Astrocyte (in vitro differentiated cells and primary cell): ENCODE data around the gene IGLON5. TPM values are rescaled to one million over a fixed set of nuclear protein-coding genes. Genes with fewer than 3 reads are reported as not detected.

Experiments
- DNase-seq: peaks from one replicate; pipeline ENCODE4 v3.0.0-alpha.2; 2010; ENCODE audit warnings: low read depth
- FAIRE-seq: peaks from 2 replicates; lab custom pipeline; 2011; peaks lifted over from hg19 to GRCh38; lab: Jason Lieb, UNC
- H2AFZ ChIP-seq: 2 replicates; pipeline ENCODE4 v1.6.0; 2012; ENCODE audit warnings: low read depth, low read length, inconsistent platforms
- H3K27ac ChIP-seq: 2 replicates; pipeline ENCODE4 v1.5.1; 2011; ENCODE audit warnings: low read depth, low read length, inconsistent platforms
- H3K27me3 ChIP-seq: 2 replicates; pipeline ENCODE4 v1.6.0; 2011; ENCODE audit warnings: low read length, inconsistent platforms; ENCODE audit not compliant: insufficient read depth
- H3K36me3 ChIP-seq: 2 replicates; pipeline ENCODE4 v1.5.1; 2011; ENCODE audit warnings: low read length, inconsistent platforms; ENCODE audit not compliant: insufficient read depth
- H3K4me1 ChIP-seq: 2 replicates; pipeline ENCODE4 v1.5.1; 2011; ENCODE audit warnings: low read length, inconsistent platforms; ENCODE audit not compliant: insufficient read depth
- H3K4me2 ChIP-seq: 2 replicates; pipeline ENCODE4 v1.6.0; 2012; ENCODE audit warnings: low read length, inconsistent platforms
- H3K4me3 ChIP-seq: 2 replicates; pipeline ENCODE4 v1.5.1; 2011; ENCODE audit warnings: low read depth, mild to moderate bottlenecking, low read length, inconsistent platforms; ENCODE audit not compliant: insufficient read depth
- H3K79me2 ChIP-seq: 2 replicates; pipeline ENCODE4 v1.6.0; 2012; ENCODE audit warnings: mild to moderate bottlenecking, low read length, inconsistent platforms; ENCODE audit not compliant: insufficient read depth
- H3K9ac ChIP-seq: 2 replicates; pipeline ENCODE4 v1.6.0; 2012; ENCODE audit warnings: mild to moderate bottlenecking, low read length, inconsistent platforms
- H3K9me3 ChIP-seq: 2 replicates; pipeline ENCODE4 v1.5.1; 2012; ENCODE audit warnings: low read depth, mild to moderate bottlenecking, low read length, inconsistent platforms; ENCODE audit not compliant: insufficient read depth
- H4K20me1 ChIP-seq: 2 replicates; pipeline ENCODE4 v1.6.0; 2012; ENCODE audit warnings: low read length, inconsistent platforms; ENCODE audit not compliant: insufficient read depth
- H3K27ac Mint-ChIP-seq: one replicate; pipeline ENCODE4 v1.8.0; 2021; ENCODE audit warnings: mild to moderate bottlenecking, mixed read lengths; ENCODE audit not compliant: unreplicated experiment
- H3K27me3 Mint-ChIP-seq: one replicate; pipeline ENCODE4 v1.8.0; 2021; ENCODE audit warnings: low read depth, mixed read lengths; ENCODE audit not compliant: unreplicated experiment
- H3K36me3 Mint-ChIP-seq: one replicate; pipeline ENCODE4 v1.8.0; 2021; ENCODE audit warnings: low read depth, mixed read lengths; ENCODE audit not compliant: unreplicated experiment
- H3K4me1 Mint-ChIP-seq: one replicate; pipeline ENCODE4 v1.8.0; 2021; ENCODE audit warnings: low read depth, mixed read lengths; ENCODE audit not compliant: unreplicated experiment
- H3K4me3 Mint-ChIP-seq: one replicate; pipeline ENCODE4 v1.8.0; 2021; ENCODE audit warnings: mild to moderate bottlenecking, moderate library complexity, mixed read lengths; ENCODE audit not compliant: unreplicated experiment
- H3K9me3 Mint-ChIP-seq: one replicate; pipeline ENCODE4 v1.8.0; 2021; ENCODE audit warnings: mild to moderate bottlenecking, mixed read lengths; ENCODE audit not compliant: unreplicated experiment
- EZH2 ChIP-seq: IDR thresholded peaks from 2 replicates; pipeline ENCODE4 v1.6.1; 2012; ENCODE audit warnings: mild to moderate bottlenecking, low read length, inconsistent platforms; ENCODE audit not compliant: insufficient read depth
- total RNA-seq: library from RNA; stranded (reverse); gene quantifications from 2 replicates; pipeline ENCODE4 v1.2.1, GENCODE V29; 2021
- TF ChIP-seq, protein P1 (sequence below): IDR thresholded peaks from 2 replicates; pipeline ENCODE4 v1.5.1; 2011; ENCODE audit warnings: low read depth, mild to moderate bottlenecking, inconsistent platforms, low read length, moderate library complexity; ENCODE audit not compliant: insufficient read depth

The IGLON5 gene
- total RNA-seq, 1 donor from 2014 or later: 5.4 TPM

DNA sequence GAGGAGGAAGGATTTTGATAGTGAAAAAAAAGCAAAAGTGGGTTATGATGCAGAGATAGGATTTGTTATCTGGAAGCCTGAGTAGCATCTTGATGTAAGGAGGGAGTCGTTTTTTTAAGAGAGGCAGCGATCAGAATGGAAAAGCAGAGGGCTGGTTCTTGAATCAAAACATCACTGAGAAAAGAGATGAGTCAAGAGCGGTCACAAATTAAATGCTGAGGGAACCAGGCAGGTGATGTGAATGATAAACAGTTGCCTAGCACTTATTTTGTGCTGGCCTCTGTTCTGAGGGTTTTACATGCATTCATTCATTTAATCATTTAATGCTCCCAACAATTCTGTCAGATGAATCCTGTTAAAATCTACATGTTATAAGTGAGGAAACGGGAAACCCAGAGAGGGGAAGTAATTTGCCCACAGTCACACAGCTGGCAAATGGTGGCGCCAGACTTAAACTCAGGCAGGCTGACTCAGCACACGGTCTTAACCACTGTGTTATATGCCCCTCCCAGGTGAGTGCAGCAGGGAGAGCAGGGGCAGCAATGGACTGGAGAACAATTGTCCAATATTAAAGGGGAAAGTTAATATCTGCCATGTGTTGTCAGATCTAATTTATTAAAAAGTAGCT is 39.1 kb upstream of the IGLON5 start:
- no peaks in the 10 kb centered on the region for H3K79me2 ChIP-seq
- no peak overlapping the region for H3K9ac ChIP-seq
- H3K27ac ChIP-seq: no peak overlapping the region
- TF ChIP-seq, protein P1, sequence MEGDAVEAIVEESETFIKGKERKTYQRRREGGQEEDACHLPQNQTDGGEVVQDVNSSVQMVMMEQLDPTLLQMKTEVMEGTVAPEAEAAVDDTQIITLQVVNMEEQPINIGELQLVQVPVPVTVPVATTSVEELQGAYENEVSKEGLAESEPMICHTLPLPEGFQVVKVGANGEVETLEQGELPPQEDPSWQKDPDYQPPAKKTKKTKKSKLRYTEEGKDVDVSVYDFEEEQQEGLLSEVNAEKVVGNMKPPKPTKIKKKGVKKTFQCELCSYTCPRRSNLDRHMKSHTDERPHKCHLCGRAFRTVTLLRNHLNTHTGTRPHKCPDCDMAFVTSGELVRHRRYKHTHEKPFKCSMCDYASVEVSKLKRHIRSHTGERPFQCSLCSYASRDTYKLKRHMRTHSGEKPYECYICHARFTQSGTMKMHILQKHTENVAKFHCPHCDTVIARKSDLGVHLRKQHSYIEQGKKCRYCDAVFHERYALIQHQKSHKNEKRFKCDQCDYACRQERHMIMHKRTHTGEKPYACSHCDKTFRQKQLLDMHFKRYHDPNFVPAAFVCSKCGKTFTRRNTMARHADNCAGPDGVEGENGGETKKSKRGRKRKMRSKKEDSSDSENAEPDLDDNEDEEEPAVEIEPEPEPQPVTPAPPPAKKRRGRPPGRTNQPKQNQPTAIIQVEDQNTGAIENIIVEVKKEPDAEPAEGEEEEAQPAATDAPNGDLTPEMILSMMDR: no peak
- TF ChIP-seq EZH2: no peak
- FAIRE-seq (no peak), DNase-seq (no peak)
- H3K36me3 Mint-ChIP-seq: no peaks in the 10 kb centered on the region
- no peaks in the 10 kb centered on the region for H3K27me3 ChIP-seq
- no peak overlapping the region for H3K27ac Mint-ChIP-seq
- H3K4me3 Mint-ChIP-seq: no peak overlapping the region
- H3K4me2 ChIP-seq: no peak overlapping the region
- no peaks in the 10 kb centered on the region for H3K9me3 Mint-ChIP-seq
- H3K27me3 Mint-ChIP-seq: peaks cover 7% of the 10 kb centered on the region
- no peak overlapping the region for H3K4me3 ChIP-seq
- H3K36me3 ChIP-seq: no peaks in the 10 kb centered on the region
- no peaks in the 10 kb centered on the region for H3K4me1 ChIP-seq
- H3K4me1 Mint-ChIP-seq: no peaks in the 10 kb centered on the region
- no peaks in the 10 kb centered on the region for H4K20me1 ChIP-seq
- H2AFZ ChIP-seq: no peak overlapping the region
- H3K9me3 ChIP-seq: no peaks in the 10 kb centered on the region

DNA sequence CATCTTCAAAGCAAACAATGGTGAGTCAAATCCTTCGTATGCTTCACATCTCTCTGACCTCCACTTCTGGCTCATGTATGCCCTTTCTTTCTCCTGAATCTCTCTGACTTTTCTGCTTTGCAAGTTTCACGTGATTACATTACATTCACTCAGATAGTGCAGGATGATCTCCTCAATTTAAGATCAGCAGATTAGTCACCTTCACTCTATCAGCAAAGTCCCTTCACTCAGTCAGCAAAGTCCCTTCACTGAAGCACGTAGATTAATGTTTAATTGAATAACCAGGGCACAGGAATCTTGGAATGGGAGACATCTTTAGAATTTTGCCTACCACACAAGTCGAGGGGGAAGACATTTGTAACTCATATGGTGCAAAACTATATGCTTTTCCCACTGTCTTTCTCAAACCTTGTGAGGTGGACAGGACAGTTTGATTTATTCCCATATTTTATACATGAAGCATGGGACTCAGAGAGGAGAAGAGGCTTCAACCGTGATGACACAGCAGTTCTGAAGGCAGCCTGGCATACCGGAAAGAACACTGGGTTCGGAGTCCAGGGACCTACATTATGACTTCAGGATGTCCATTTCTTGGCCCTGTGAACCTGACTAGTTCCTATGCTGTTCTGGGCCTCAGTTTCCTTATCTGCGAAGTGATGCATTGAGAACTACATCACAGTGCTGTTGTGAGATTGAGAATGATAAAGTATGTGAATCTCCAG is 37.2 kb upstream of the IGLON5 start:
- Mint-ChIP-seq H3K27me3 (peaks cover 7% of the 10 kb centered on the region), H3K4me3 (no peak overlapping the region), H3K4me1 (no peaks in the 10 kb centered on the region), H3K36me3 (no peaks in the 10 kb centered on the region), H3K27ac (no peak overlapping the region), H3K9me3 (no peaks in the 10 kb centered on the region)
- Histone ChIP-seq H3K27ac (no peak overlapping the region), H2AFZ (no peak overlapping the region), H3K79me2 (no peaks in the 10 kb centered on the region), H3K4me2 (no peak overlapping the region), H3K4me3 (no peak overlapping the region), H4K20me1 (no peaks in the 10 kb centered on the region), H3K27me3 (no peaks in the 10 kb centered on the region), H3K36me3 (no peaks in the 10 kb centered on the region), H3K9me3 (no peaks in the 10 kb centered on the region), H3K9ac (no peak overlapping the region), H3K4me1 (no peaks in the 10 kb centered on the region)
- no peak for DNase-seq
- TF ChIP-seq EZH2: no peak
- TF ChIP-seq, protein P1: no peak
- FAIRE-seq: no peak

DNA sequence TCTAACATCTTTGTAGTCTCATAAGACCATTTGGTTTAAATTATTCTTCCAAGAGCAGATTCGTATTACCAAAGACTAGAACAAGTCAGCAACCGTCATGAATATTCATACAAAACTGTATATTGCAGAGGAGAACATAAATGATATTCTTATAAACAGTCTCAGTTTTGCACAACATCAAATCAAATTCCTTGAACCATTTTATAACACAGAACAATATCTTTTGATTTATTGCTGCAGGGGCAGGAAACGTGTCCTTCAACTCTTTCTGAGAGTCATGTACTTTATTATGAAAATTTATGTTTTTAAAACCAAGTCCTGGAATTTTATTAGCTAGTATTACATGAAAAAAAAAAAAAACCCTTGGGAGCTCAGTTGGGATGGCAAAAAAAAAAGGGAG is 34.3 kb upstream of the IGLON5 start:
- Histone ChIP-seq H2AFZ (no peak overlapping the region), H4K20me1 (no peaks in the 10 kb centered on the region), H3K36me3 (no peaks in the 10 kb centered on the region), H3K27me3 (no peaks in the 10 kb centered on the region), H3K4me3 (no peak overlapping the region), H3K79me2 (no peaks in the 10 kb centered on the region), H3K4me2 (no peak overlapping the region), H3K4me1 (no peaks in the 10 kb centered on the region), H3K27ac (no peak overlapping the region), H3K9ac (no peak overlapping the region), H3K9me3 (no peaks in the 10 kb centered on the region)
- H3K9me3 Mint-ChIP-seq: no peaks in the 10 kb centered on the region
- no peak overlapping the region for H3K4me3 Mint-ChIP-seq
- H3K36me3 Mint-ChIP-seq: no peaks in the 10 kb centered on the region
- H3K27me3 Mint-ChIP-seq: peaks cover 11% of the 10 kb centered on the region
- FAIRE-seq: no peak
- no peak overlapping the region for H3K27ac Mint-ChIP-seq
- no peaks in the 10 kb centered on the region for H3K4me1 Mint-ChIP-seq
- TF ChIP-seq, protein P1: no peak
- TF ChIP-seq EZH2: no peak
- no peak for DNase-seq
